ENCODE data around the gene HSPBP1. TPM values are rescaled to one million over a fixed set of nuclear protein-coding genes. Genes with fewer than 3 reads are reported as not detected.

Gene HSPBP1
- total and polyA plus RNA-seq, 2 of the 13 experiments (the other 11 are each of a cell fraction or from before 2014, with no cell fraction given), result 22.3 to 33.7 TPM

DNA sequence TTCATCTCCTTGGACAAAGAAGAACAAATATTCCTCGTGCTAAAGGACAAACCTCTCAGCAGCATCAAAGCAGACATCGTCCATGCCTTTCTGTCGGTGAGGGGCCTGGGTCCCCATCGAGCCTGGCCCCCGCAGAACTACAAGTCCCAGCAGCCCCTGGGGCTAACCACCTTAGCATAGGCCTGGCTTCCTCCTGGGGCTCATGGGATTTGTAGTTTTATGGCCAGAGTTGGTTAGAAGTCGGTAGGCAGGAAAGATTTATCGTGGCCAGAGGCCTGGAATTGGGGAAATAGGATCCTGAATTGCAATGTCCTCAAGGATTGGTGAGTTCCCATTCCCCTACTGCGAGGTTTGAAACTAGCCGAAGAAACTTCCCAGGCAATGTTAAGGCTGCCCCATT, 25.6 kb upstream of the HSPBP1 start (continued):
- TF ChIP-seq, protein P1, sequence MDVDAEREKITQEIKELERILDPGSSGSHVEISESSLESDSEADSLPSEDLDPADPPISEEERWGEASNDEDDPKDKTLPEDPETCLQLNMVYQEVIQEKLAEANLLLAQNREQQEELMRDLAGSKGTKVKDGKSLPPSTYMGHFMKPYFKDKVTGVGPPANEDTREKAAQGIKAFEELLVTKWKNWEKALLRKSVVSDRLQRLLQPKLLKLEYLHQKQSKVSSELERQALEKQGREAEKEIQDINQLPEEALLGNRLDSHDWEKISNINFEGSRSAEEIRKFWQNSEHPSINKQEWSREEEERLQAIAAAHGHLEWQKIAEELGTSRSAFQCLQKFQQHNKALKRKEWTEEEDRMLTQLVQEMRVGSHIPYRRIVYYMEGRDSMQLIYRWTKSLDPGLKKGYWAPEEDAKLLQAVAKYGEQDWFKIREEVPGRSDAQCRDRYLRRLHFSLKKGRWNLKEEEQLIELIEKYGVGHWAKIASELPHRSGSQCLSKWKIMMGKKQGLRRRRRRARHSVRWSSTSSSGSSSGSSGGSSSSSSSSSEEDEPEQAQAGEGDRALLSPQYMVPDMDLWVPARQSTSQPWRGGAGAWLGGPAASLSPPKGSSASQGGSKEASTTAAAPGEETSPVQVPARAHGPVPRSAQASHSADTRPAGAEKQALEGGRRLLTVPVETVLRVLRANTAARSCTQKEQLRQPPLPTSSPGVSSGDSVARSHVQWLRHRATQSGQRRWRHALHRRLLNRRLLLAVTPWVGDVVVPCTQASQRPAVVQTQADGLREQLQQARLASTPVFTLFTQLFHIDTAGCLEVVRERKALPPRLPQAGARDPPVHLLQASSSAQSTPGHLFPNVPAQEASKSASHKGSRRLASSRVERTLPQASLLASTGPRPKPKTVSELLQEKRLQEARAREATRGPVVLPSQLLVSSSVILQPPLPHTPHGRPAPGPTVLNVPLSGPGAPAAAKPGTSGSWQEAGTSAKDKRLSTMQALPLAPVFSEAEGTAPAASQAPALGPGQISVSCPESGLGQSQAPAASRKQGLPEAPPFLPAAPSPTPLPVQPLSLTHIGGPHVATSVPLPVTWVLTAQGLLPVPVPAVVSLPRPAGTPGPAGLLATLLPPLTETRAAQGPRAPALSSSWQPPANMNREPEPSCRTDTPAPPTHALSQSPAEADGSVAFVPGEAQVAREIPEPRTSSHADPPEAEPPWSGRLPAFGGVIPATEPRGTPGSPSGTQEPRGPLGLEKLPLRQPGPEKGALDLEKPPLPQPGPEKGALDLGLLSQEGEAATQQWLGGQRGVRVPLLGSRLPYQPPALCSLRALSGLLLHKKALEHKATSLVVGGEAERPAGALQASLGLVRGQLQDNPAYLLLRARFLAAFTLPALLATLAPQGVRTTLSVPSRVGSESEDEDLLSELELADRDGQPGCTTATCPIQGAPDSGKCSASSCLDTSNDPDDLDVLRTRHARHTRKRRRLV (CRISPR knock-in tag; IDR thresholded peaks at IDR 0.05), result no peak
- TF ChIP-seq ZNF510 (CRISPR knock-in tag; IDR thresholded peaks at IDR 0.05; ENCODE audit: low read depth) (no peak), ATF1 (CRISPR knock-in tag; IDR thresholded peaks at IDR 0.05) (peak; percentile 27; the same call in 1 of the 2 replicates), ZNF292 (CRISPR knock-in tag; IDR thresholded peaks at IDR 0.05; ENCODE audit: borderline replicate concordance, low read depth) (no peak), SALL2 (CRISPR knock-in tag; IDR thresholded peaks at IDR 0.05) (no peak), ZBTB1 (CRISPR knock-in tag; IDR thresholded peaks at IDR 0.05; ENCODE audit: borderline replicate concordance) (no peak), ZNF589 (CRISPR knock-in tag; conservative IDR thresholded peaks at IDR 0.05) (no peak), ZNF782 (CRISPR knock-in tag; IDR thresholded peaks at IDR 0.05; ENCODE audit: borderline replicate concordance) (no peak), ZSCAN25 (CRISPR knock-in tag; IDR thresholded peaks at IDR 0.05) (no peak), TOE1 (CRISPR knock-in tag; IDR thresholded peaks at IDR 0.05) (no peak), HCFC1 (IDR thresholded peaks at IDR 0.05; ENCODE audit: low read depth, low read length) (peak; percentile 93), EEA1 (CRISPR knock-in tag; IDR thresholded peaks at IDR 0.05; ENCODE audit: borderline replicate concordance) (no peak), ZNF30 (CRISPR knock-in tag; IDR thresholded peaks at IDR 0.05) (no peak), KAT7 (CRISPR knock-in tag; IDR thresholded peaks at IDR 0.05; ENCODE audit: borderline replicate concordance) (no peak), GFI1 (CRISPR knock-in tag; IDR thresholded peaks at IDR 0.05; ENCODE audit: borderline replicate concordance) (no peak), POLR2G (IDR thresholded peaks at IDR 0.05; ENCODE audit: low read depth, low read length) (no peak), TAF1 (CRISPR knock-in tag; IDR thresholded peaks at IDR 0.05) (no peak), ZKSCAN1 (IDR thresholded peaks at IDR 0.05; ENCODE audit: low read length) (no peak), MYNN (CRISPR knock-in tag; IDR thresholded peaks at IDR 0.05; ENCODE audit: low read depth) (no peak)
- TF ChIP-seq, protein P2, sequence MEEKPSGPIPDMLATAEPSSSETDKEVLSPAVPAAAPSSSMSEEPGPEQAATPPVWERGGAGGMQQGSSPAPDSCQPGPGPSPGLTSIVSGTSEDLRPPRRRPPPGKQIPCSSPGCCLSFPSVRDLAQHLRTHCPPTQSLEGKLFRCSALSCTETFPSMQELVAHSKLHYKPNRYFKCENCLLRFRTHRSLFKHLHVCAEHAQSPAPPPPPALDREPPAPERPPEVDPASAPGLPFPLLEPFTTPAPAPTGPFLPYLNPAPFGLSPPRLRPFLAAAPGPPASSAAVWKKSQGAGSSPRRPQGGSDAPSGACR (CRISPR knock-in tag; IDR thresholded peaks at IDR 0.05), result no peak
- TF ChIP-seq, protein P3, sequence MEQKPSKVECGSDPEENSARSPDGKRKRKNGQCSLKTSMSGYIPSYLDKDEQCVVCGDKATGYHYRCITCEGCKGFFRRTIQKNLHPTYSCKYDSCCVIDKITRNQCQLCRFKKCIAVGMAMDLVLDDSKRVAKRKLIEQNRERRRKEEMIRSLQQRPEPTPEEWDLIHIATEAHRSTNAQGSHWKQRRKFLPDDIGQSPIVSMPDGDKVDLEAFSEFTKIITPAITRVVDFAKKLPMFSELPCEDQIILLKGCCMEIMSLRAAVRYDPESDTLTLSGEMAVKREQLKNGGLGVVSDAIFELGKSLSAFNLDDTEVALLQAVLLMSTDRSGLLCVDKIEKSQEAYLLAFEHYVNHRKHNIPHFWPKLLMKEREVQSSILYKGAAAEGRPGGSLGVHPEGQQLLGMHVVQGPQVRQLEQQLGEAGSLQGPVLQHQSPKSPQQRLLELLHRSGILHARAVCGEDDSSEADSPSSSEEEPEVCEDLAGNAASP (CRISPR knock-in tag; IDR thresholded peaks at IDR 0.05; ENCODE audit: borderline replicate concordance), result no peak
- TF ChIP-seq, protein P4, sequence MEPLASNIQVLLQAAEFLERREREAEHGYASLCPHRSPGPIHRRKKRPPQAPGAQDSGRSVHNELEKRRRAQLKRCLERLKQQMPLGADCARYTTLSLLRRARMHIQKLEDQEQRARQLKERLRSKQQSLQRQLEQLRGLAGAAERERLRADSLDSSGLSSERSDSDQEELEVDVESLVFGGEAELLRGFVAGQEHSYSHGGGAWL (CRISPR knock-in tag; IDR thresholded peaks at IDR 0.05), result no peak
- TF ChIP-seq, protein P5, sequence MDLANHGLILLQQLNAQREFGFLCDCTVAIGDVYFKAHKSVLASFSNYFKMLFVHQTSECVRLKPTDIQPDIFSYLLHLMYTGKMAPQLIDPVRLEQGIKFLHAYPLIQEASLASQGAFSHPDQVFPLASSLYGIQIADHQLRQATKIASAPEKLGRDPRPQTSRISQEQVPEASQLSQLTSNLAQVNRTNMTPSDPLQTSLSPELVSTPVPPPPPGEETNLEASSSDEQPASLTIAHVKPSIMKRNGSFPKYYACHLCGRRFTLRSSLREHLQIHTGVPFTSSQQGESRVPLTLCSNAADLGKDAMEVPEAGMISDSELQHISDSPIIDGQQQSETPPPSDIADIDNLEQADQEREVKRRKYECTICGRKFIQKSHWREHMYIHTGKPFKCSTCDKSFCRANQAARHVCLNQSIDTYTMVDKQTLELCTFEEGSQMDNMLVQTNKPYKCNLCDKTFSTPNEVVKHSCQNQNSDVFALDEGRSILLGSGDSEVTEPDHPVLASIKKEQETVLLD (CRISPR knock-in tag; IDR thresholded peaks at IDR 0.05; ENCODE audit: low read depth), result no peak

Measured in HepG2 (cell line).